Esophagus (tissue), 2 donors: Measurements from ENCODE around the gene GSG1. TPM values are rescaled to one million over a fixed set of nuclear protein-coding genes. Genes with fewer than 3 reads are reported as not detected.
A peak's percentile ranks its signal among the peaks of the same experiment; 100 is the strongest.

Experiments
- H3K27ac ChIP-seq, 2 donors: one replicate each; pipeline ENCODE4 v1.5.1; 2013; ENCODE audit warnings: low read depth in 2 of 2, mild to moderate bottlenecking in 2 of 2, inconsistent platforms in 1 of 2, low read length in 1 of 2, moderate library complexity in 1 of 2
- H3K27me3 ChIP-seq, 2 donors: one replicate each; pipeline ENCODE4 v1.6.1; 2013; ENCODE audit warnings: low read length in 2 of 2, control low read depth in 1 of 2, mild to moderate bottlenecking in 1 of 2; ENCODE audit not compliant: insufficient read depth in 2 of 2, control insufficient read depth in 1 of 2
- H3K36me3 ChIP-seq, 2 donors: one replicate each; pipeline ENCODE4 v1.6.1; 2013; ENCODE audit warnings: low read length in 1 of 2; ENCODE audit not compliant: control insufficient read depth in 2 of 2, insufficient read depth in 2 of 2
- H3K4me1 ChIP-seq, 2 donors: one replicate each; pipeline ENCODE4 v1.6.1; 2013; ENCODE audit warnings: low read length in 1 of 2; ENCODE audit not compliant: control insufficient read depth in 2 of 2, insufficient read depth in 2 of 2
- H3K4me3 ChIP-seq, 2 donors: one replicate each; pipeline ENCODE4 v1.5.1; 2013; ENCODE audit warnings: low read length in 2 of 2, mild to moderate bottlenecking in 2 of 2, low read depth in 1 of 2, moderate library complexity in 1 of 2
- H3K9me3 ChIP-seq, 2 donors: one replicate each; pipeline ENCODE4 v1.6.1; 2013; ENCODE audit warnings: mild to moderate bottlenecking in 2 of 2, low read depth in 1 of 2, low read length in 1 of 2, moderate library complexity in 1 of 2; ENCODE audit not compliant: control insufficient read depth in 2 of 2, insufficient read depth in 1 of 2
- WGBS, 2 donors: extraction: QIAGEN DNeasy Blood & Tissue Kit; methylation state at CpG; one replicate each; pipeline ENCODE4 v1.1.7; 2013; 5-methylcytosine and 5-hydroxymethylcytosine counted together
- polyA plus RNA-seq, 2 donors: library from polyadenylated mRNA; stranded (reverse); fragments of 200-250 nt; gene quantifications; one replicate each; pipeline ENCODE4 v1.2.3, GENCODE V29; 2013
- donor health status: healthy with polysubstance abuse.
- donor health status: Bipolar disorder and iron deficiency.

Gene GSG1
- polyA plus RNA-seq: under 1 TPM in 1 of 2 donors, not detected in 1; 0.04 TPM

GRCh38 chr12:13103391-13104033 is at the start of gene GSG1:
TSS of gene GSG1 (minus strand) at chr12:13103667. CDS start at chr12:13103512, 155 bp downstream.
- Histone ChIP-seq H3K9me3 (no peaks in the 10 kb centered on the region), H3K4me1 (peaks cover 0 to 5% of the 10 kb centered on the region in 2 donors), H3K4me3 (no peak within 1 kb of the TSS), H3K36me3 (no peaks in the 10 kb centered on the region), H3K27me3 (no peaks in the 10 kb centered on the region), H3K27ac (peak within 1 kb of the TSS; percentile 96)
- WGBS, 2 donors: 81% methylated on average over 8 of the region's 8 CpGs

- no peaks in the 10 kb centered on the region for H3K27me3 ChIP-seq
- WGBS, 2 donors: 82 to 86% methylated on average over 7 of the region's 7 CpGs
- no peaks in the 10 kb centered on the region for H3K9me3 ChIP-seq
- H3K36me3 ChIP-seq: no peaks in the 10 kb centered on the region
- peaks cover 0 to 4% of the 10 kb centered on the region in 2 donors for H3K4me1 ChIP-seq
- no peak overlapping the region for H3K27ac ChIP-seq
- no peak overlapping the region for H3K4me3 ChIP-seq
Measured at GRCh38 chr12:13153180-13153579, 49.7 kb upstream of the GSG1 start.

- 90 to 95% methylated on average over 6 of the region's 6 CpGs for WGBS, 2 donors
- Histone ChIP-seq H3K36me3 (no peaks in the 10 kb centered on the region), H3K27me3 (no peaks in the 10 kb centered on the region), H3K4me1 (peaks cover 0 to 4% of the 10 kb centered on the region in 2 donors), H3K4me3 (no peak overlapping the region), H3K9me3 (no peaks in the 10 kb centered on the region), H3K27ac (no peak overlapping the region)
Measured at GRCh38 chr12:13152756-13153155, 49.3 kb upstream of the GSG1 start.

- Histone ChIP-seq H3K4me1 (peaks cover 0 to 4% of the 10 kb centered on the region in 2 donors), H3K9me3 (no peaks in the 10 kb centered on the region), H3K4me3 (no peak overlapping the region), H3K36me3 (no peaks in the 10 kb centered on the region), H3K27ac (no peak overlapping the region), H3K27me3 (no peaks in the 10 kb centered on the region)
- WGBS, 2 donors: 71 to 79% methylated on average over 1 of the region's 1 CpG
Measured at GRCh38 chr12:13152281-13152680, 48.8 kb upstream of the GSG1 start.

- H3K27ac ChIP-seq: no peak overlapping the region
- H3K9me3 ChIP-seq: no peaks in the 10 kb centered on the region
- 73% methylated on average over 4 of the region's 4 CpGs for WGBS, 2 donors
- H3K36me3 ChIP-seq: no peaks in the 10 kb centered on the region
- peaks cover 0 to 4% of the 10 kb centered on the region in 2 donors for H3K4me1 ChIP-seq
- no peaks in the 10 kb centered on the region for H3K27me3 ChIP-seq
- H3K4me3 ChIP-seq: no peak overlapping the region
Measured at GRCh38 chr12:13149411-13149810, 45.9 kb upstream of the GSG1 start.

GRCh38 chr12:13148485-13148847 is 45.0 kb upstream of the GSG1 start:
- WGBS, 2 donors: 82 to 88% methylated on average over 3 of the region's 3 CpGs

GRCh38 chr12:13147688-13148484 is 44.4 kb upstream of the GSG1 start:
- whole genome bisulfite sequencing, 2 donors: 66 to 67% methylated on average over 12 of the region's 12 CpGs
- Histone ChIP-seq H3K4me3 (no peak overlapping the region), H3K27me3 (no peaks in the 10 kb centered on the region), H3K36me3 (no peaks in the 10 kb centered on the region), H3K4me1 (peaks cover 0 to 2% of the 10 kb centered on the region in 2 donors), H3K27ac (no peak overlapping the region), H3K9me3 (no peaks in the 10 kb centered on the region)

More at GRCh38 chr12:13148485-13148847, 45.0 kb upstream of the GSG1 start:
- H3K9me3 ChIP-seq: no peaks in the 10 kb centered on the region
- H3K36me3 ChIP-seq: no peaks in the 10 kb centered on the region
- no peaks in the 10 kb centered on the region for H3K27me3 ChIP-seq
- peaks cover 0 to 4% of the 10 kb centered on the region in 2 donors for H3K4me1 ChIP-seq
- H3K27ac ChIP-seq: no peak overlapping the region
- H3K4me3 ChIP-seq: no peak overlapping the region

GRCh38 chr12:13146336-13146938 is 43.0 kb upstream of the GSG1 start:
- H3K36me3 ChIP-seq: no peaks in the 10 kb centered on the region
- H3K4me3 ChIP-seq: peak overlapping the region in 1 of 2 donors; percentile 7
- H3K9me3 ChIP-seq: no peaks in the 10 kb centered on the region
- H3K27ac ChIP-seq: peak overlapping the region in 1 of 2 donors; percentile 60
- WGBS, 2 donors: 75 to 82% methylated on average over 3 of the region's 3 CpGs
- no peaks in the 10 kb centered on the region for H3K27me3 ChIP-seq
- H3K4me1 ChIP-seq: no peaks in the 10 kb centered on the region

GRCh38 chr12:13144266-13144828 is 40.9 kb upstream of the GSG1 start:
- no peak overlapping the region for H3K4me3 ChIP-seq
- 86 to 90% methylated on average over 2 of the region's 2 CpGs for WGBS, 2 donors
- no peaks in the 10 kb centered on the region for H3K36me3 ChIP-seq
- H3K27ac ChIP-seq: peak overlapping the region; percentile 6 to 66
- no peaks in the 10 kb centered on the region for H3K27me3 ChIP-seq
- H3K9me3 ChIP-seq: no peaks in the 10 kb centered on the region
- no peaks in the 10 kb centered on the region for H3K4me1 ChIP-seq
